Renal cortical epithelial cell (primary cell): ENCODE results near the gene CCDC69. TPM values are rescaled to one million over a fixed set of nuclear protein-coding genes. Genes with fewer than 3 reads are reported as not detected.
"Not testable (repeated sequence)": the region's sequence is repeated elsewhere in the genome, so short reads cannot be mapped to it uniquely, and the experiment has no call there.

Experiments used
- DNase-seq: peaks from one replicate; pipeline ENCODE4 v3.0.0-alpha.2; 2011; ENCODE audit warnings: low read depth
- total RNA-seq: library from RNA; depleted of rRNA; stranded (reverse); fragments of >200 nt; gene quantifications from 2 replicates; pipeline ENCODE4 v1.2.3, GENCODE V29; 2014

CCDC69 gene
- total RNA-seq, 1 donor from 2014 or later: 1.1 TPM

GRCh38 chr5:151222054-151222789 lies 1.7 kb downstream of the CCDC69 start:
- no peak for DNase-seq

GRCh38 chr5:151221574-151221973 lies 2.3 kb downstream of the CCDC69 start:
- no peak for DNase-seq

- DNase-seq: no peak
Observed at GRCh38 chr5:151219789-151220188, 4.1 kb downstream of the CCDC69 start.

GRCh38 chr5:151219138-151219537 lies 4.8 kb downstream of the CCDC69 start:
- no peak for DNase-seq

GRCh38 chr5:151218177-151218576 lies 5.7 kb downstream of the CCDC69 start:
- no peak for DNase-seq

GRCh38 chr5:151216781-151217180 lies 7.1 kb downstream of the CCDC69 start:
- DNase-seq: no peak

GRCh38 chr5:151215546-151215880 lies 8.4 kb downstream of the CCDC69 start:
- DNase-seq: no peak

- no peak for DNase-seq
Observed at GRCh38 chr5:151214614-151215545, 9.0 kb downstream of the CCDC69 start.

GRCh38 chr5:151213803-151214613 lies 9.9 kb downstream of the CCDC69 start:
- DNase-seq: no peak

- no peak for DNase-seq
Observed at GRCh38 chr5:151212406-151212798, 11.5 kb downstream of the CCDC69 start.

- no peak for DNase-seq
Observed at GRCh38 chr5:151208481-151208914, 15.4 kb downstream of the CCDC69 start.

- no peak for DNase-seq
Observed at GRCh38 chr5:151205411-151205810, 18.5 kb downstream of the CCDC69 start.

- DNase-seq: no peak
Observed at GRCh38 chr5:151204051-151204450, 19.8 kb downstream of the CCDC69 start.

GRCh38 chr5:151202381-151203139 lies 21.3 kb downstream of the CCDC69 start:
- peak; percentile 81 for DNase-seq

- DNase-seq: no peak
Observed at GRCh38 chr5:151200913-151201595, 22.8 kb downstream of the CCDC69 start.

GRCh38 chr5:151199581-151200185 lies 24.2 kb downstream of the CCDC69 start:
- no peak for DNase-seq

- DNase-seq: no peak
Observed at GRCh38 chr5:151198861-151199260, 25.0 kb downstream of the CCDC69 start.

GRCh38 chr5:151197291-151197600 lies 26.6 kb downstream of the CCDC69 start:
- not testable (repeated sequence) for DNase-seq

- DNase-seq: no peak
Observed at GRCh38 chr5:151196556-151197290, 27.2 kb downstream of the CCDC69 start.

- DNase-seq: peak; percentile 48
Observed at GRCh38 chr5:151195622-151196021, 28.3 kb downstream of the CCDC69 start.
